GM21390 (cell line): ENCODE results near the gene MRPS16.

Experiments used
- ATAC-seq: cut with Tn5 transposase; IDR thresholded peaks from one replicate; pipeline ENCODE4 v1.9.1; 2021; ENCODE audit not compliant: unreplicated experiment

MRPS16 gene

DNA sequence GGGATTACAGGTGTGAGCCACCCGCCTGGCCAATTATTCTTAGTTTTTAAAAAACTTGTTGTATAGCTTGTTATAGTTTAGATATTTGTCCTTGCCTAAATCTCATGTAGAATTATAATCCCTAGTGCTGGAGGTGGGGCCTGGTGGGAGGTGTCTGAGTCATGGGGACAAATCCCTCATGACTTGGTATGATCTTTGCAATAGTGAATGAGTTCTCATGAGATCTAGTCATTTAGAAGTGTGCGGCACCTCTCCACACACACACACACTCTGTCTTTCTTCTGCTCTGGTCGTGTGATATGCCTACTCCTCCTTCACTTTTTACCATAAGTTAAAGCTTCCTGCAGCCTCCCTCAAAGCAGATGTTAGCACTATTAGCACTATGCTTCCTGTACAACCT, 47.4 kb downstream of the MRPS16 start:
- no peak for ATAC-seq
